ENCODE measurements around the gene DGKE. TPM values are rescaled to one million over a fixed set of nuclear protein-coding genes. Genes with fewer than 3 reads are reported as not detected.

Gene DGKE
- polyA plus RNA-seq, 1 donor from 2014 or later: 16.6 TPM

DNA sequence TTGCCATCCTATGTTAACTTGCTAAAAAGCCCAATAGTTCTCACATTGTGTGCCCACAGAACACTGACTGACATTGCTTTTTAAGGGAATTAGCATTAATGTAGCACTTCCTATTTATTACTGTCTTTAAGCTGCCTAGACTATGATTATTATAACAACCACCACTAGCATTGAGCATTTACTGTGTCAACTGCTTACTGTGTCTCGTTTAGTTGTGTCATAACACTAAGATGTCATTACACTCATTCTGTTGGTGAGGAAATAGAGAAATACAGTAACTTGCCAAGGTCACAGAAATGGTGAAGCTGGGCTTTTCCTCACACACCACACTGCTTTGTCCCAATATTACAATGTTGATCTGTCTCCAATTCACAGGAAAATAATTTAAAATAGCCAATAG lies 49.7 kb downstream of the DGKE start:
- Histone ChIP-seq H3K4me3 (ENCODE audit: low read length) (no peak overlapping the region), H4K20me1 (ENCODE audit: insufficient read depth) (no peaks in the 10 kb centered on the region), H2AFZ (ENCODE audit: low read depth, low read length) (no peak overlapping the region), H3K9me2 (ENCODE audit: insufficient read depth, low read length) (no peaks in the 10 kb centered on the region), H3K9me3 (ENCODE audit: low read length) (no peaks in the 10 kb centered on the region), H3K36me3 (ENCODE audit: insufficient read depth, low read length) (no peaks in the 10 kb centered on the region), H3K9ac (ENCODE audit: low read length) (no peak overlapping the region), H3K27ac (ENCODE audit: low read length) (no peak overlapping the region), H3K4me2 (ENCODE audit: low read length) (no peak overlapping the region), H3K27me3 (ENCODE audit: insufficient read depth, low read depth, low read length) (no peaks in the 10 kb centered on the region), H3K79me2 (replicated peaks; ENCODE audit: insufficient read depth, low read length) (no peaks in the 10 kb centered on the region), H3F3A (ENCODE audit: insufficient read depth, low read length, poor library complexity, severe bottlenecking) (no peaks in the 10 kb centered on the region)
- TF ChIP-seq REST (IDR thresholded peaks at IDR 0.05; ENCODE audit: borderline replicate concordance) (no peak), EZH2 (IDR thresholded peaks at IDR 0.05; ENCODE audit: borderline replicate concordance, insufficient read depth, low read length, poor library complexity, severe bottlenecking) (no peak), EP300 (conservative IDR thresholded peaks at IDR 0.05; ENCODE audit: poor library complexity, severe bottlenecking) (no peak), RAD21 (conservative IDR thresholded peaks at IDR 0.05) (no peak), CTCF (IDR thresholded peaks at IDR 0.05; ENCODE audit: poor library complexity, severe bottlenecking) (no peak), SMC3 (conservative IDR thresholded peaks at IDR 0.05; ENCODE audit: poor library complexity) (no peak), MXI1 (conservative IDR thresholded peaks at IDR 0.05; ENCODE audit: poor library complexity, severe bottlenecking) (no peak), POLR2AphosphoS5 (IDR thresholded peaks at IDR 0.05) (no peak), TAF1 (IDR thresholded peaks at IDR 0.05; ENCODE audit: low read depth) (no peak)

- Histone ChIP-seq H3K36me3 (ENCODE audit: insufficient read depth, low read length) (no peaks in the 10 kb centered on the region), H3K4me3 (ENCODE audit: low read length) (no peak overlapping the region)
- no peak for TF ChIP-seq RAD21 (conservative IDR thresholded peaks at IDR 0.05)
Observed at GRCh38 chr17:56884483-56885311, 50.7 kb downstream of the DGKE start.

More at GRCh38 chr17:56884483-56885311, 50.7 kb downstream of the DGKE start:
- Histone ChIP-seq H2AFZ (ENCODE audit: low read depth, low read length) (no peak overlapping the region), H4K20me1 (ENCODE audit: insufficient read depth) (no peaks in the 10 kb centered on the region), H3K79me2 (replicated peaks; ENCODE audit: insufficient read depth, low read length) (no peaks in the 10 kb centered on the region), H3K9me2 (ENCODE audit: insufficient read depth, low read length) (no peaks in the 10 kb centered on the region), H3K9ac (ENCODE audit: low read length) (no peak overlapping the region), H3F3A (ENCODE audit: insufficient read depth, low read length, poor library complexity, severe bottlenecking) (no peaks in the 10 kb centered on the region), H3K27ac (ENCODE audit: low read length) (no peak overlapping the region), H3K9me3 (ENCODE audit: low read length) (no peaks in the 10 kb centered on the region), H3K4me2 (ENCODE audit: low read length) (no peak overlapping the region), H3K27me3 (ENCODE audit: insufficient read depth, low read depth, low read length) (no peaks in the 10 kb centered on the region)

All from neural cell (in vitro differentiated cells).